Measurements from ENCODE around the gene PTPRM. TPM values are rescaled to one million over a fixed set of nuclear protein-coding genes. Genes with fewer than 3 reads are reported as not detected.
"Not testable (repeated sequence)": the region's sequence is repeated elsewhere in the genome, so short reads cannot be mapped to it uniquely, and the experiment has no call there.

The PTPRM gene
- total and polyA plus RNA-seq, 7 donors: 3.9 to 151 (median 62.8) TPM

DNA sequence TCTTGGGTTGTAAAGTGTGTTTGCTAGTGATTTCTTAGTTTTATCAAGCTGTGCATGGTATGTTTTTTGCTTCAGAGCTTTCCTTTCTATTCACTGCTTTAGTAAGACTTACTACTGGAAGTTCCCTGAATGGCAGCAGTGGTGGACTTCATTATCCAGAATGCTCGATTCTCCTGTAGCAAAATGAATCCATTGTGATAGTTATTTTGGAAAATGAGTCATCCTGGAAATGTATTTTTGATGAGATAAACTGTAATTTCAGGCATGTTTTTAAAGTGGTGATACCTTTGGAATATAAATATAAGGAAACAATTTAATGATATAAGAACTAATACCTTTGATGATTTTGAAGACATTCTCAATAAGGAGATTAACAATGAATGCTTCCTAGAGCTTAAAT is 387.1 kb downstream of the PTPRM start:
- intact Hi-C loops (cut with DNase I): no loop called here
- Histone ChIP-seq H3K36me3 (no peaks in the 10 kb centered on the region), H3K4me3 (no peak overlapping the region), H3K9me3 (no peaks in the 10 kb centered on the region), H3K27me3 (no peaks in the 10 kb centered on the region), H3K4me1 (peaks cover 0 to 24% (median 13%) of the 10 kb centered on the region in 4 donors), H3K27ac (no peak overlapping the region)
- DNase-seq: no peak
- no peak for TF ChIP-seq EP300 (IDR thresholded peaks at IDR 0.05)
- no peak for TF ChIP-seq POLR2AphosphoS5 (IDR thresholded peaks at IDR 0.05)
- TF ChIP-seq, protein P1, sequence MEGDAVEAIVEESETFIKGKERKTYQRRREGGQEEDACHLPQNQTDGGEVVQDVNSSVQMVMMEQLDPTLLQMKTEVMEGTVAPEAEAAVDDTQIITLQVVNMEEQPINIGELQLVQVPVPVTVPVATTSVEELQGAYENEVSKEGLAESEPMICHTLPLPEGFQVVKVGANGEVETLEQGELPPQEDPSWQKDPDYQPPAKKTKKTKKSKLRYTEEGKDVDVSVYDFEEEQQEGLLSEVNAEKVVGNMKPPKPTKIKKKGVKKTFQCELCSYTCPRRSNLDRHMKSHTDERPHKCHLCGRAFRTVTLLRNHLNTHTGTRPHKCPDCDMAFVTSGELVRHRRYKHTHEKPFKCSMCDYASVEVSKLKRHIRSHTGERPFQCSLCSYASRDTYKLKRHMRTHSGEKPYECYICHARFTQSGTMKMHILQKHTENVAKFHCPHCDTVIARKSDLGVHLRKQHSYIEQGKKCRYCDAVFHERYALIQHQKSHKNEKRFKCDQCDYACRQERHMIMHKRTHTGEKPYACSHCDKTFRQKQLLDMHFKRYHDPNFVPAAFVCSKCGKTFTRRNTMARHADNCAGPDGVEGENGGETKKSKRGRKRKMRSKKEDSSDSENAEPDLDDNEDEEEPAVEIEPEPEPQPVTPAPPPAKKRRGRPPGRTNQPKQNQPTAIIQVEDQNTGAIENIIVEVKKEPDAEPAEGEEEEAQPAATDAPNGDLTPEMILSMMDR (IDR thresholded peaks at IDR 0.05): no peak
- TF ChIP-seq POLR2A (IDR thresholded peaks at IDR 0.05): no peak
- WGBS, 2 donors: 80 to 88% methylated on average over 1 of the region's 1 CpG

DNA sequence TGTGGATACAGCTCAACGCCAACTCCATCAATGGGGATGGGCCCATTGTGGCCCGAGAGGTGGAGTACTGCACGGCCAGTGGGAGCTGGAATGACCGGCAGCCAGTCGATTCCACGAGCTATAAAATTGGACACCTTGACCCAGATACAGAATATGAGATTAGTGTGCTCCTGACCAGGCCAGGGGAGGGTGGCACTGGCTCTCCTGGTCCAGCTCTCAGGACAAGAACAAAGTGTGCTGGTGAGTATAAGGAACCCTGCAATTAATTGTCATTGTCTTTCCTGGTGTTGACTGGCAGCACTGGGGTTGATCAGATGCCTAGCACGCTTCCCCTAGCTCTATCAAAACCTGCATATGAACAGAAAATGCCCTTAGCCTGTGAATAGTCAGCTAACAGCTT is 388.1 kb downstream of the PTPRM start:
- Histone ChIP-seq H3K4me1 (peaks cover 0 to 25% (median 13%) of the 10 kb centered on the region in 4 donors), H3K9me3 (no peaks in the 10 kb centered on the region), H3K4me3 (no peak overlapping the region), H3K36me3 (no peaks in the 10 kb centered on the region), H3K27me3 (no peaks in the 10 kb centered on the region), H3K27ac (no peak overlapping the region)
- WGBS, 2 donors: 88 to 95% methylated on average over 7 of the region's 7 CpGs
- intact Hi-C loops (cut with DNase I): no loop called here
- no peak for TF ChIP-seq EP300 (IDR thresholded peaks at IDR 0.05)
- TF ChIP-seq, protein P1 (IDR thresholded peaks at IDR 0.05): no peak
- TF ChIP-seq POLR2AphosphoS5 (IDR thresholded peaks at IDR 0.05): no peak
- no peak for TF ChIP-seq POLR2A (IDR thresholded peaks at IDR 0.05)
- no peak for DNase-seq

DNA sequence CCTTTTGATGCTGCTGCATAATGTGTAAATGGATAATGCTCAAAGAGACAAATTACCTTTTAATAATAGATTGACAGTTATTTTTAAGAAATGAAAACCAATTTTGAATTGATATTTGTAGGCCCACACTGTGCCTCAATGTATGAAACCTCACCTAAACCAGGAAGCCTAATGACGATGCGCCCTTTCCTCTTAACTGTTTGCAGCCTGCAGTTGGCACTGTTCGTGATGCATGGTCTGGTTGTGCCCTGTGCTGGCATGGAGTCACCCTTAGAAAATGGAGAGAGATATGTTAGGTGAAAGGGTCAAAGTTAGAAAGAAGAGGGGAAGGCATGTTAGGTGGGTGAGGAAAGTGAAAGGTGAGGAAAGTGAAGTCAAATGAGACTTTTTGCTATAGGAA is 390.2 kb downstream of the PTPRM start:
- Histone ChIP-seq H3K4me1 (peaks cover 0 to 25% (median 15%) of the 10 kb centered on the region in 4 donors), H3K9me3 (no peaks in the 10 kb centered on the region), H3K4me3 (no peak overlapping the region), H3K27ac (no peak overlapping the region), H3K36me3 (no peaks in the 10 kb centered on the region), H3K27me3 (no peaks in the 10 kb centered on the region)
- TF ChIP-seq POLR2A (IDR thresholded peaks at IDR 0.05): no peak
- no peak for TF ChIP-seq POLR2AphosphoS5 (IDR thresholded peaks at IDR 0.05)
- TF ChIP-seq, protein P1 (IDR thresholded peaks at IDR 0.05): no peak
- no peak for TF ChIP-seq EP300 (IDR thresholded peaks at IDR 0.05)
- intact Hi-C loops (cut with DNase I): no loop called here
- no peak for DNase-seq
- 86 to 88% methylated on average over 3 of the region's 3 CpGs for WGBS, 2 donors

DNA sequence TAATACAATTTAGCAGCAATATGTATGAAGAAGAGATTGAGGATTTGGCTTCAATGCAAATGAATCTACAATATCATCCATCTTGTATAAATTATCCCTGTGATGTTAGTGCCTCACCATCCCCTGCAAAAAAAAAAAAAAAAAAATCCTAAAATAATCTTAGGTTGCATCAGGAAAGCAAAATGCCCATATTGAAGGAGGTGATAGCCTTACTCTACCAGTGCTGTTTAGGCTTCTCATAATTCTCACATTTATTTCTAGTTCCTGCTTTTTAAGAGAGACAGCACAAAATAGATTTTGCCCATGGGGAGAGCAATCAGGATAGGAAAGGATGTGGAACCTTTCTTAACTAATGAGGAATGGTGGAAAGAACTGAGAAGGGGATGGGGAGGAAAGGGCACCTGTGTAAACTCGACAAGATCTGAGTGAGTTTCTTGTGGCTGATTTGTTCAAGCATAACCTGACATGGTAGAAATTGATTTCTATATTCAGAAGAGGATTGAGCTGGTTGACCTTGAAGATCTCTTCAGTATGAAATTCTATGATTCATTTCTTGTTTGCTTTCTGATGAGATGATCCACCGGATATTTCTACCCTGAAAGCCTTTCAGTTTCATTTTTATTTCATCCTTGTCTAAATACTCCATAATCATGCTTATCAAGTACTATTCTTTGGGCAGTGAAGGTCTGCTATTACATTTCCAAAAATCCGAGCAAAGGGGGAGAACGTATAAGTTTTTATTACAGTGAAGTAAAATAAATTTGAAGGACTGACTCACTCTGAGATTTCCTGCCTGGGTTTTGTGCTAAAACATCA is 391.2 kb downstream of the PTPRM start:
- WGBS, 2 donors: 25 to 54% methylated on average over 4 of the region's 4 CpGs
- Histone ChIP-seq H3K36me3 (no peaks in the 10 kb centered on the region), H3K27ac (peak overlapping the region in 1 of 4 donors; percentile 27), H3K27me3 (no peaks in the 10 kb centered on the region), H3K4me1 (peaks cover 0 to 25% (median 15%) of the 10 kb centered on the region in 4 donors), H3K9me3 (no peaks in the 10 kb centered on the region), H3K4me3 (no peak overlapping the region)
- TF ChIP-seq EP300 (IDR thresholded peaks at IDR 0.05) (no peak), POLR2A (IDR thresholded peaks at IDR 0.05) (no peak), POLR2AphosphoS5 (IDR thresholded peaks at IDR 0.05) (no peak)
- TF ChIP-seq, protein P1 (IDR thresholded peaks at IDR 0.05): no peak
- intact Hi-C loops (cut with DNase I): no loop called here
- DNase-seq: no peak

DNA sequence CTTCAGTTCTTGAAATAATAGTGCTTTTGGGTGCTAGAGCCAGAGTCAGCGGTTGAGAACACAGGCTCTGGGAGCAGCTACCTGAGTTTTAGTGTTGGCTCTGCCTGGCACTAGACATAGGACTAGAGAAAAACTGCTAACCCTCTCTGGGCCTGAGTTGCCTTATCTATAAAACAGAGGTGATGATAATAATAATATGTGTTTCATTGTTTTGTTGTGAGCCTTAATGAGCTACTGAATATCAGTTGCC is 391.7 kb downstream of the PTPRM start:
- intact Hi-C loops (cut with DNase I): no loop called here
- no peaks in the 10 kb centered on the region for H3K36me3 ChIP-seq
- TF ChIP-seq EP300 (IDR thresholded peaks at IDR 0.05) (no peak), POLR2AphosphoS5 (IDR thresholded peaks at IDR 0.05) (no peak), POLR2A (IDR thresholded peaks at IDR 0.05) (no peak)
- TF ChIP-seq, protein P1 (IDR thresholded peaks at IDR 0.05): no peak
- DNase-seq: no peak
- H3K27ac ChIP-seq: peak overlapping the region in 1 of 4 donors; percentile 27
- WGBS, 2 donors: 76 to 81% methylated on average over 1 of the region's 1 CpG
- H3K4me3 ChIP-seq: no peak overlapping the region
- H3K4me1 ChIP-seq: peaks cover 0 to 25% (median 15%) of the 10 kb centered on the region in 4 donors
- no peaks in the 10 kb centered on the region for H3K27me3 ChIP-seq
- H3K9me3 ChIP-seq: no peaks in the 10 kb centered on the region

DNA sequence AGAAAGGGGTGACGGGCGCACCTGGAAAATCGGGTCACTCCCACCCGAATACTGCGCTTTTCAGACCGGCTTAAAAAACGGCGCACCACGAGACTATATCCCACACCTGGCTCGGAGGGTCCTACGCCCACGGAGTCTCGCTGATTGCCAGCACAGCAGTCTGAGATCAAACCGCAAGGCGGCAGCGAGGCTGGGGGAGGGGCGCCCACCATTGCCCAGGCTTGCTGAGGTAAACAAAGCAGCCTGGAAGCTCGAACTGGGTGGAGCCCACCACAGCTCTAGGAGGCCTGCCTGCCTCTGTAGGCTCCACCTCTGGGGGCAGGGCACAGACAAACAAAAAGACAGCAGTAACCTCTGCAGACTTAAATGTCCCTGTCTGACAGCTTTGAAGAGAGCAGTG is 399.6 kb downstream of the PTPRM start:
- 86% methylated on average over 10 of the region's 18 CpGs; no CpG with 5 or more reads in 1 of the 2 donors for WGBS, 2 donors
- H3K36me3 ChIP-seq; H3K4me1 ChIP-seq; intact Hi-C loops (cut with DNase I); H3K27me3 ChIP-seq; H3K4me3 ChIP-seq; H3K27ac ChIP-seq; H3K9me3 ChIP-seq; DNase-seq: not testable (repeated sequence)

All from sigmoid colon (tissue), 7 donors.